Testis (tissue), 3 donors: ENCODE results near the gene KRT3. TPM values are rescaled to one million over a fixed set of nuclear protein-coding genes. Genes with fewer than 3 reads are reported as not detected.

Source experiments
- DNase-seq: peaks from one replicate; pipeline ENCODE4 v3.0.0-alpha.2; 2019
- H3K27ac ChIP-seq, 2 donors: fragments of 200-600 bp; sonication (generic); one replicate each; pipeline ENCODE4 v1.5.1; 2019
- H3K27me3 ChIP-seq: fragments of 200-600 bp; sonication (generic); one replicate; pipeline ENCODE4 v1.5.1; 2019
- H3K36me3 ChIP-seq: fragments of 200-600 bp; sonication (generic); one replicate; pipeline ENCODE4 v1.5.1; 2017; ENCODE audit warnings: low read depth; ENCODE audit errors: missing control alignments
- H3K4me1 ChIP-seq: fragments of 200-600 bp; sonication (generic); one replicate; pipeline ENCODE4 v1.5.1; 2019
- H3K4me3 ChIP-seq, 2 donors: fragments of 200-600 bp; sonication (generic); one replicate each; pipeline ENCODE4 v1.5.1; 2017 to 2019
- H3K9me3 ChIP-seq: fragments of 200-600 bp; sonication (generic); one replicate; pipeline ENCODE4 v1.5.1; 2017
- POLR2A ChIP-seq: fragments of 450-650 bp; IDR thresholded peaks from one replicate; pipeline ENCODE4 v1.6.1; 2017; ENCODE audit warnings: antibody characterized with exemption, mild to moderate bottlenecking, moderate library complexity
- WGBS, 2 donors: methylation state at CpG; one replicate each; pipeline ENCODE4 v1.1.5; 2018; 5-methylcytosine and 5-hydroxymethylcytosine counted together
- intact Hi-C: fragments of 100-400 bp; cut with DNase I; formaldehyde crosslinking; loops from one replicate; pipeline ENCODE4 v1.15.1; 2023; ENCODE audit warnings: low total_unique reads
- polyA plus RNA-seq: library from polyadenylated mRNA; stranded (reverse); fragments of 350-450 nt; fragmentation: Illumina TruSeq; extraction: RNeasy Lipid Tissue Mini Kit (QIAGEN cat#74804); gene quantifications from one replicate; pipeline ENCODE4 v1.2.3, GENCODE V29; 2014; ENCODE audit warnings: low read depth, low replicate concordance; ENCODE audit not compliant: insufficient read depth
- total RNA-seq, 2 donors: library from RNA; depleted of rRNA; stranded (reverse); fragments of >200 nt; gene quantifications; one replicate each; pipeline ENCODE4 v1.2.3, GENCODE V29; 2016
- TF ChIP-seq, protein P1 (sequence below), 3 experiments: fragments of 450-650 bp in 2 of 3; fragments of 200-600 bp in 1 of 3; sonication (generic) in 1 of 3; IDR thresholded peaks; one replicate each; pipeline ENCODE4 v1.5.1; 2016 to 2019; ENCODE audit warnings: antibody characterized with exemption in 3 of 3, mild to moderate bottlenecking in 2 of 3, moderate library complexity in 1 of 3

The KRT3 gene
- total and polyA plus RNA-seq, 3 donors from 2014 or later: not detected

DNA sequence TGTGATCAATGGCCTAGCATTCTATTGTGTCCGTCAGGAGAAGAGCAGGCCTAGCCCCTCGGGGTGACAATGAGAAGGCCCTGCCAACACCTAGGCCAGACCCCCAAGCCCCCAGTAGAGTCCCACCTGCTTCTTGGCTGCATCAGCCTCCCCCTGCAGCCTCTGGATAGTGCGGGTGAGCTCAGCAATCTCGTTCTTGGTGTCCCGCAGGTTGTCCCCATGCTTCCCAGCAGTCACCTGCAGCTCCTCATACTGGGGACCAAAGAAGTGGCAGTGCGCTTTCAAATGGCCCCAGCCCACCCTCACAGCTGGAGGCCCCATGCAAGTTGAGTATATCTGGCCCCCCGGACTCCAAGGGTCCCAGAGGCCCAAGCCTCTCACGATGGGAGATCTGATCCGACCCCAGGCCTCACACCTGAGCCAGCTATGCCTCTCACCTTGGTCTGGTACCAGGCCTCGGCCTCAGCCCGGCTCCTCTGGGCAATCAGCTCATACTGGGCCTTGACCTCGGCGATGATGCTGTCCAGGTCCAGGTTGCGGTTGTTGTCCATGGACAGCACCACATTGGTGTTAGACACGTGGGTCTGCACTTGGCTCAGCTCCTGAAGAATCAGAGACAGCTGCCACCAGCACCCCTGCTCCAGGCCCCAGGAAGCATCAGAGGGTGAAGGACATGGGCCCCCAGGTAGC lies 28.0 kb upstream of the KRT3 start:
- intact Hi-C loops: no loop called here
- no peaks in the 10 kb centered on the region for H3K27me3 ChIP-seq
- 89 to 93% methylated on average over 7 to 15 of the region's 15 CpGs for WGBS, 2 donors
- no peak overlapping the region for H3K4me3 ChIP-seq
- no peaks in the 10 kb centered on the region for H3K36me3 ChIP-seq
- TF ChIP-seq POLR2A: no peak
- TF ChIP-seq, protein P1, sequence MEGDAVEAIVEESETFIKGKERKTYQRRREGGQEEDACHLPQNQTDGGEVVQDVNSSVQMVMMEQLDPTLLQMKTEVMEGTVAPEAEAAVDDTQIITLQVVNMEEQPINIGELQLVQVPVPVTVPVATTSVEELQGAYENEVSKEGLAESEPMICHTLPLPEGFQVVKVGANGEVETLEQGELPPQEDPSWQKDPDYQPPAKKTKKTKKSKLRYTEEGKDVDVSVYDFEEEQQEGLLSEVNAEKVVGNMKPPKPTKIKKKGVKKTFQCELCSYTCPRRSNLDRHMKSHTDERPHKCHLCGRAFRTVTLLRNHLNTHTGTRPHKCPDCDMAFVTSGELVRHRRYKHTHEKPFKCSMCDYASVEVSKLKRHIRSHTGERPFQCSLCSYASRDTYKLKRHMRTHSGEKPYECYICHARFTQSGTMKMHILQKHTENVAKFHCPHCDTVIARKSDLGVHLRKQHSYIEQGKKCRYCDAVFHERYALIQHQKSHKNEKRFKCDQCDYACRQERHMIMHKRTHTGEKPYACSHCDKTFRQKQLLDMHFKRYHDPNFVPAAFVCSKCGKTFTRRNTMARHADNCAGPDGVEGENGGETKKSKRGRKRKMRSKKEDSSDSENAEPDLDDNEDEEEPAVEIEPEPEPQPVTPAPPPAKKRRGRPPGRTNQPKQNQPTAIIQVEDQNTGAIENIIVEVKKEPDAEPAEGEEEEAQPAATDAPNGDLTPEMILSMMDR (IDR thresholded peaks at IDR 0.05): no peak
- no peaks in the 10 kb centered on the region for H3K9me3 ChIP-seq
- no peak overlapping the region for H3K27ac ChIP-seq
- no peak for DNase-seq
- H3K4me1 ChIP-seq: no peaks in the 10 kb centered on the region

DNA sequence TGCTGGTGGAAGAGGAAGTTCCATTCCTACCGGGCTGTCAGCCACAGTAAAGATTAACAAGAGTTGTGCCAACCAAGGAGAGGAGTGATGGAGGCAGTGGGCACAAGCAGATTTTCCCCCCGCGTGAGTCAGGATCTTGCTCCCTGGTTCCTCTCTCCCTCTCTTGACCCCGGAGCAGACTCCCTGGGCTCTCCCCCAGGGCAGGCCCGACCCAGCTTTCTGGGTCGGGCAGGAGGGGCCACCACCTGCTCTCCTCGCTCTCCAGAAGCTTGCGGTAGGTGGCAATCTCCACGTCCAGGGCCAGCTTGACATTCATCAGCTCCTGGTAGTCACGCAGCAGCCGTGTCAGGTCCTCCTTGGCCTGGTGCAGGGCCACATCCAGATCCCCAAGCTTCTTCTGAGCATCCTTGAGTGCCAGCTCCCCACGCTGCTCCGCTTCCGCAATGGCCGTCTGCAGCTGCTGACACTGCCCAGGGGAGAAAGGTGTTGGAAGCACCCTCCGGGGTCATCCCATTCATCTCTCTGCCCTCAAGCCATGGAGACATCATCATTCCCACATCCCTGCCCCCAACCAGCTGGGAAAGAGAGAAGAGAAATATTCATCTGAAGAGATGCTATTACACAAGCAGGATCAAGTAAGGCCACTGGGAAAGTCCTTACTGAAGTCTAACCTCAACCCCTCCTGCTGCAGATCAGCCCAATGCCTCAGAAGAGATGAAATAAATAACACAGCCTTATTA lies 27.0 kb upstream of the KRT3 start:
- H3K36me3 ChIP-seq: no peaks in the 10 kb centered on the region
- no peaks in the 10 kb centered on the region for H3K4me1 ChIP-seq
- H3K27me3 ChIP-seq: no peaks in the 10 kb centered on the region
- H3K9me3 ChIP-seq: no peaks in the 10 kb centered on the region
- H3K4me3 ChIP-seq: no peak overlapping the region
- no peak for TF ChIP-seq POLR2A
- TF ChIP-seq, protein P1 (IDR thresholded peaks at IDR 0.05): no peak
- intact Hi-C loops: no loop called here
- no peak overlapping the region for H3K27ac ChIP-seq
- DNase-seq: no peak
- 63 to 77% methylated on average over 8 to 16 of the region's 16 CpGs for WGBS, 2 donors

DNA sequence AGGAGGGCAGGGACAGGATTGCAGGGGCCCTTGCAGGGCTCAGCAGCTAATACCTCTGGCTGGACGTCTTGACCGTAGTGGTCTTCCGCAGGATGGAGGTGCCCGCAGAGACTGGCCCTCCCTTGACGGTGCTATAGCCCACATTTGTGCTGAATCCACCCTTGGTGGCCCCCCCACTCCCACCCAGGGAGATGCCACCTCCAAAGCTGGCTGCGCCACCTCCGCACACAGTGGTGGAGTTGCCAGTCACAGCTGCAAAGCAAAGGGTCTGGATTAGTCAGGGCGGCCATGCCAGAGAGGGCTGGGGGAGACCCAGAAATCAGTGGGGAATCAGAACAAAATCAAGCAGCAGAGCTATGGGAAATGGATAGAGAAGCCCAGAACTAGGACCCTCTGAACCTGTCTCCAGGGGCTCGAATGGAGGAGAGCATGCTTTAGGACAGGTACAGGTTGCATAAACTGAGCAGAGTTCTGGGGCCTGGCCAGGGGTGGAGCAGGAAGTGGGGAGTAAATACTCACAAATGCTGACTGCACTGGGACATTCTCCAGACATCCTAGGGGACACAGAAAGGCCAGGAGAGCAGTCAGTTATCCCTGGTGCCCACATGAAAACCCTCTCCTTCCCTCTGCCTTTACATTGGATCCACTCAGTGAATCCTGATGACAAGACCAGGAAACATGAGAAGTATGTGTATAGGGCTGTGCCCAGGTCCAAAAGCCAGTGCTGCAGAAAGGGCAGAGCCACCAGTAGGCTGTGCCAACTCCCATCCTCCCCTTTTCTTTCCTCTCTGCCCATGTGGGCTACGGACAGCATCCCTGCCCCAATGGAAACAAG lies 26.1 kb upstream of the KRT3 start:
- H3K27ac ChIP-seq: no peak overlapping the region
- DNase-seq: no peak
- intact Hi-C loops: no loop called here

DNA sequence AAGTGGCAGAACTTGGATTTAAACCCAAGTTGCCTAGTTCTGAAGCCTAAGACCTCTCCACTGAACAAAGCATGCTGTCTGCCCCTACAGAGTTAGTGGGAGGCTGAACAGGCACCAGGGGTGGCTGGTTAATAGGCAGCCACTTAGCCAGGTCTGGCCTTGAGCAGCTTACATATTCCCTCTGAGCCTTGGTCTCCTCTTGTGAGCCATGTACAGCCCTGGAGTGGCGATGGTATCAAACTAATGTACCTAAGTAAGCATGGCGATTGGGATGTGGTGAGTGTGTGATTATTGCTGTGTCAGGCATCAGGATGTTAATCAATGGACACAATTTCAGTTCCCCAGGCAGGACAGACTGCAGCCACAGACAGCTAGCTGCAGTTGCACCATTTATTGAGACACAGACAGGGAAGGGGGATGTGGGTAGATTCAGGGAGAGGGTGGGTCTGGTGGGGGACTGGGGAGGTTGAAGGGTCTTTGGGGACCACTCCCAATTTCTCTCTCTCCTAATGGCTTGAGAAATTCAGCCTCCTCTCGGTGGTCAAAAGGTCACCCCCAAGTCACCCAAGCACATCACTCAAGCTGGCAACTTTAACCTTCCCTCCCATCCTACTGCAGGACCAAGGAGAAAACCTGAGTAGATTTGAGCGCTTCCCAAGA lies 25.3 kb upstream of the KRT3 start:
- no peak for DNase-seq
- Histone ChIP-seq H3K4me1 (no peaks in the 10 kb centered on the region), H3K9me3 (no peaks in the 10 kb centered on the region), H3K36me3 (no peaks in the 10 kb centered on the region), H3K27ac (no peak overlapping the region), H3K4me3 (no peak overlapping the region), H3K27me3 (no peaks in the 10 kb centered on the region)
- TF ChIP-seq POLR2A: no peak
- TF ChIP-seq, protein P1 (IDR thresholded peaks at IDR 0.05): no peak
- 89 to 94% methylated on average over 4 of the region's 4 CpGs for WGBS, 2 donors
- intact Hi-C loops: no loop called here

More for the DNA sequence above, 26.1 kb upstream of the KRT3 start:
- Histone ChIP-seq H3K36me3 (no peaks in the 10 kb centered on the region), H3K27me3 (no peaks in the 10 kb centered on the region), H3K9me3 (no peaks in the 10 kb centered on the region), H3K4me1 (no peaks in the 10 kb centered on the region), H3K4me3 (no peak overlapping the region)
- no peak for TF ChIP-seq POLR2A
- TF ChIP-seq, protein P1 (IDR thresholded peaks at IDR 0.05): no peak
- WGBS, 2 donors: 87 to 91% methylated on average over 10 of the region's 10 CpGs
